SK-N-SH (cell line): ENCODE data around the gene TNFAIP8L2. TPM values are rescaled to one million over a fixed set of nuclear protein-coding genes. Genes with fewer than 3 reads are reported as not detected.

Source experiments
- CTCF ChIA-PET: fragments of 300-600, 350-600 bp; formaldehyde crosslinking; extraction: SDS; loops from one replicate; lab custom pipeline; 2021; lab: Yijun Ruan, JAX
- POLR2A ChIA-PET: fragments of 350-600 bp; sonication (Branson Sonifier 250); formaldehyde crosslinking; extraction: SDS; loops from one replicate; lab custom pipeline; 2020; ENCODE audit warnings: antibody characterized with exemption, inconsistent platforms; lab: Yijun Ruan, JAX
- DNase-seq: peaks from one replicate; pipeline ENCODE4 v3.0.0; 2012
- H2AFZ ChIP-seq: fragments of 200-600 bp; sonication (generic); 2 replicates; pipeline ENCODE4 v1.8.1; 2016; ENCODE audit warnings: antibody characterized with exemption, mild to moderate bottlenecking, low read depth
- H3F3A ChIP-seq: fragments of 200-600 bp; sonication (generic); replicated peaks from 2 replicates; pipeline ENCODE3; 2016; ENCODE audit warnings: antibody characterized with exemption, mild to moderate bottlenecking; ENCODE audit not compliant: insufficient read depth
- H3K27ac ChIP-seq, 2 experiments: fragments of 200-500 bp in 1 of 2; fragments of 200-600 bp in 1 of 2; sonication (Bioruptor generic) in 1 of 2; sonication (generic), shearing (Covaris generic) in 1 of 2; 2 replicates each; pipeline versions ENCODE4 v1.5.1 to v1.6.1; 2014 to 2016; ENCODE audit warnings: low read depth in 2 of 2, inconsistent platforms in 1 of 2, low read length in 1 of 2, mild to moderate bottlenecking in 1 of 2, mixed read lengths in 1 of 2
- H3K27me3 ChIP-seq: fragments of 200-600 bp; sonication (generic), shearing (Covaris generic); 2 replicates; pipeline ENCODE4 v1.6.1; 2016; ENCODE audit warnings: mixed run types; ENCODE audit not compliant: insufficient read depth
- H3K36me3 ChIP-seq, 2 experiments: fragments of 200-500 bp in 1 of 2; fragments of 200-600 bp in 1 of 2; sonication (Bioruptor generic) in 1 of 2; sonication (generic) in 1 of 2; replicated peaks in 1 of 2; 2 replicates each; pipeline versions ENCODE3 to v1.5.1; 2014 to 2016; ENCODE audit warnings: low read length in 1 of 2, mild to moderate bottlenecking in 1 of 2; ENCODE audit not compliant: insufficient read depth in 2 of 2, control insufficient read depth in 1 of 2
- H3K4me1 ChIP-seq, 2 experiments: fragments of 200-500 bp in 1 of 2; fragments of 200-600 bp in 1 of 2; sonication (Bioruptor generic) in 1 of 2; sonication (generic), shearing (Covaris generic) in 1 of 2; 2 replicates each; pipeline versions ENCODE4 v1.5.1 to v1.6.1; 2014 to 2016; ENCODE audit warnings: low read depth in 1 of 2, low read length in 1 of 2, mixed run types in 1 of 2; ENCODE audit not compliant: insufficient read depth in 2 of 2, control insufficient read depth in 1 of 2
- H3K4me2 ChIP-seq: fragments of 200-600 bp; sonication (generic), shearing (Covaris generic); 2 replicates; pipeline ENCODE4 v1.6.1; 2017; ENCODE audit warnings: mixed run types
- H3K4me3 ChIP-seq, 2 experiments: fragments of 200-500 bp in 1 of 2; fragments of 200-600 bp in 1 of 2; sonication (Bioruptor generic) in 1 of 2; sonication (generic), shearing (Covaris generic) in 1 of 2; 2 replicates each; pipeline versions ENCODE4 v1.5.1 to v1.8.1; 2014 to 2016; ENCODE audit warnings: low read depth in 2 of 2, inconsistent platforms in 1 of 2, low read length in 1 of 2, mild to moderate bottlenecking in 1 of 2, mixed read lengths in 1 of 2, moderate library complexity in 1 of 2
- H3K79me2 ChIP-seq: fragments of 200-600 bp; sonication (generic); 2 replicates; pipeline ENCODE4 v1.8.1; 2017; ENCODE audit warnings: mild to moderate bottlenecking; ENCODE audit not compliant: insufficient read depth
- H3K9ac ChIP-seq: fragments of 200-600 bp; sonication (generic); 2 replicates; pipeline ENCODE4 v1.6.1; 2017; ENCODE audit warnings: mixed run types
- H3K9me2 ChIP-seq: fragments of 200-600 bp; sonication (generic); 2 replicates; pipeline ENCODE4 v1.6.1; 2017; ENCODE audit warnings: mixed run types
- H3K9me3 ChIP-seq: fragments of 200-600 bp; sonication (generic); 2 replicates; pipeline ENCODE4 v1.6.1; 2017; ENCODE audit warnings: mixed run types, mild to moderate bottlenecking, moderate library complexity
- H4K20me1 ChIP-seq: fragments of 200-600 bp; sonication (generic); 2 replicates; pipeline ENCODE4 v1.6.1; 2017; ENCODE audit warnings: mild to moderate bottlenecking, mixed run types; ENCODE audit not compliant: insufficient read depth
- CHD2 ChIP-seq: fragments of 150-350 bp; IDR thresholded peaks from 2 replicates; pipeline ENCODE4 v1.6.1; 2018; ENCODE audit warnings: low read length; ENCODE audit not compliant: partially characterized antibody
- FOXM1 ChIP-seq: IDR thresholded peaks from 2 replicates; pipeline ENCODE4 v1.4.0; 2012; ENCODE audit warnings: low read depth, mild to moderate bottlenecking
- GATA2 ChIP-seq: sonication (generic); formaldehyde crosslinking; IDR thresholded peaks from 2 replicates; pipeline ENCODE4 v1.5.0; 2020; ENCODE audit warnings: mild to moderate bottlenecking, missing genetic modification reagents
- JUND ChIP-seq: IDR thresholded peaks from 2 replicates; pipeline ENCODE4 v1.4.0; 2012
- MEF2A ChIP-seq: IDR thresholded peaks from 2 replicates; pipeline ENCODE4 v1.4.0; 2012; ENCODE audit warnings: low read depth, borderline replicate concordance
- MXI1 ChIP-seq: IDR thresholded peaks from 2 replicates; pipeline ENCODE4 v1.6.1; 2012; ENCODE audit warnings: mild to moderate bottlenecking, low read depth, low read length, improper control_type of control experiment
- RCOR1 ChIP-seq: fragments of 150-350 bp; IDR thresholded peaks from 2 replicates; pipeline ENCODE4 v1.6.1; 2017; ENCODE audit warnings: antibody characterized with exemption, low read length
- RFX5 ChIP-seq: IDR thresholded peaks from 2 replicates; pipeline ENCODE4 v1.6.1; 2012; ENCODE audit warnings: mild to moderate bottlenecking, improper control_type of control experiment, low read length
- SIN3A ChIP-seq: IDR thresholded peaks from 2 replicates; pipeline ENCODE4 v1.6.1; 2012; ENCODE audit warnings: low read depth, mild to moderate bottlenecking, low read length, moderate library complexity, borderline replicate concordance
- TAF1 ChIP-seq: IDR thresholded peaks from 2 replicates; pipeline ENCODE4 v1.6.1; 2012; ENCODE audit warnings: low read depth, mild to moderate bottlenecking, low read length, moderate library complexity, borderline replicate concordance
- TCF12 ChIP-seq: IDR thresholded peaks from 2 replicates; pipeline ENCODE4 v1.4.0; 2012
- YY1 ChIP-seq: IDR thresholded peaks from 2 replicates; pipeline ENCODE4 v1.4.0; 2012; ENCODE audit warnings: low read depth, mild to moderate bottlenecking
- WGBS: methylation state at CpG from one replicate; pipeline ENCODE4 v1.1.6; 2017; ENCODE audit warnings: low lambda C conversion rate; 5-methylcytosine and 5-hydroxymethylcytosine counted together
- polyA plus RNA-seq, 3 experiments: library from polyadenylated mRNA; depleted of rRNA; stranded (reverse); fragments of >200 nt; gene quantifications; 2 replicates each; pipeline ENCODE4 v1.2.3, GENCODE V29; 2012
- TF ChIP-seq, protein P1 (sequence below): fragments of 200-600 bp; sonication (generic); IDR thresholded peaks from 2 replicates; pipeline ENCODE4 v1.6.1; 2017; ENCODE audit warnings: antibody characterized with exemption, mild to moderate bottlenecking, moderate library complexity
- TF ChIP-seq, protein P2 (sequence below): IDR thresholded peaks from 2 replicates; pipeline ENCODE4 v1.6.1; 2012; ENCODE audit warnings: mild to moderate bottlenecking, low read depth, low read length, moderate library complexity
- TF ChIP-seq, protein P3 (sequence below): fragments of 150-350 bp; IDR thresholded peaks from 2 replicates; pipeline ENCODE4 v1.6.1; 2016; ENCODE audit warnings: mild to moderate bottlenecking, low read depth, low read length
- TF ChIP-seq, protein P4 (sequence below): IDR thresholded peaks from 2 replicates; pipeline ENCODE4; 2012
- TF ChIP-seq, protein P5 (sequence below): IDR thresholded peaks from 2 replicates; pipeline ENCODE4 v1.4.0; 2012; ENCODE audit warnings: low read depth, borderline replicate concordance

TNFAIP8L2 gene
- polyA plus RNA-seq, 1 of the 3 experiments (the other 2 are of a cell fraction), result not detected

DNA sequence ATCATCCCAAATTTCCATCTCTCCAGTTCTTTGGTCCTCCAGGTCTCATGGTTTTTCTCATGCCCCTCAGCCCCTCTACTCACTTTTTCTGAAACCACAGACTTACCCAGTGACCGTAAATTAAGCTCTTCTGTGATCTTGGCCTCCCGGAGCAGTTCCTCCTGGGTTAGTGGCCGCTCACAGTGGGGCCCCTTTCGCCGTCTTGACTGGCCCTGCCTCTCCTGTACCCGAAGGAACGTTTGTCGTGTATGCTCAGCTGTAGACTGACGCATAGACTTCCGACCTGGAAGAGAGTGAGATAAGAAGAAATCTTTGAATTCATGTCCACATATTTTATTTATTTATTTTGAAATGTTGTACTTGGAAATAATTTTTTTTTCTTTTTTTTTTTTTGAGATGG, 27.8 kb downstream of the TNFAIP8L2 start:
- Histone ChIP-seq H3K9me3 (no peaks in the 10 kb centered on the region), H3K9me2 (no peaks in the 10 kb centered on the region), H3K27ac (no peak overlapping the region), H3K4me3 (no peak overlapping the region), H4K20me1 (no peaks in the 10 kb centered on the region), H3K27me3 (no peaks in the 10 kb centered on the region), H3K4me1 (peaks cover 0 to 6% of the 10 kb centered on the region in 2 experiments; a peak in 1 of 4 replicates), H3K4me2 (no peak overlapping the region), H3K9ac (no peak overlapping the region), H2AFZ (no peak overlapping the region), H3K36me3 (peaks cover 34 to 35% of the 10 kb centered on the region in 2 experiments), H3K79me2 (peaks cover 34% of the 10 kb centered on the region), H3F3A (no peaks in the 10 kb centered on the region)
- ChIA-PET POLR2A (no interaction called here), CTCF (interaction anchor here (1.4 kb wide), 1 partner anchor 84 kb away, joined by 4 read pairs; no protein-coding TSS in a partner anchor)
- DNase-seq, result no peak
- 94% methylated on average over 10 of the region's 10 CpGs for WGBS
- TF ChIP-seq, protein P1, sequence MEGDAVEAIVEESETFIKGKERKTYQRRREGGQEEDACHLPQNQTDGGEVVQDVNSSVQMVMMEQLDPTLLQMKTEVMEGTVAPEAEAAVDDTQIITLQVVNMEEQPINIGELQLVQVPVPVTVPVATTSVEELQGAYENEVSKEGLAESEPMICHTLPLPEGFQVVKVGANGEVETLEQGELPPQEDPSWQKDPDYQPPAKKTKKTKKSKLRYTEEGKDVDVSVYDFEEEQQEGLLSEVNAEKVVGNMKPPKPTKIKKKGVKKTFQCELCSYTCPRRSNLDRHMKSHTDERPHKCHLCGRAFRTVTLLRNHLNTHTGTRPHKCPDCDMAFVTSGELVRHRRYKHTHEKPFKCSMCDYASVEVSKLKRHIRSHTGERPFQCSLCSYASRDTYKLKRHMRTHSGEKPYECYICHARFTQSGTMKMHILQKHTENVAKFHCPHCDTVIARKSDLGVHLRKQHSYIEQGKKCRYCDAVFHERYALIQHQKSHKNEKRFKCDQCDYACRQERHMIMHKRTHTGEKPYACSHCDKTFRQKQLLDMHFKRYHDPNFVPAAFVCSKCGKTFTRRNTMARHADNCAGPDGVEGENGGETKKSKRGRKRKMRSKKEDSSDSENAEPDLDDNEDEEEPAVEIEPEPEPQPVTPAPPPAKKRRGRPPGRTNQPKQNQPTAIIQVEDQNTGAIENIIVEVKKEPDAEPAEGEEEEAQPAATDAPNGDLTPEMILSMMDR, result no peak
- no peak for TF ChIP-seq GATA2 (CRISPR knock-in tag)
- TF ChIP-seq, protein P2, sequence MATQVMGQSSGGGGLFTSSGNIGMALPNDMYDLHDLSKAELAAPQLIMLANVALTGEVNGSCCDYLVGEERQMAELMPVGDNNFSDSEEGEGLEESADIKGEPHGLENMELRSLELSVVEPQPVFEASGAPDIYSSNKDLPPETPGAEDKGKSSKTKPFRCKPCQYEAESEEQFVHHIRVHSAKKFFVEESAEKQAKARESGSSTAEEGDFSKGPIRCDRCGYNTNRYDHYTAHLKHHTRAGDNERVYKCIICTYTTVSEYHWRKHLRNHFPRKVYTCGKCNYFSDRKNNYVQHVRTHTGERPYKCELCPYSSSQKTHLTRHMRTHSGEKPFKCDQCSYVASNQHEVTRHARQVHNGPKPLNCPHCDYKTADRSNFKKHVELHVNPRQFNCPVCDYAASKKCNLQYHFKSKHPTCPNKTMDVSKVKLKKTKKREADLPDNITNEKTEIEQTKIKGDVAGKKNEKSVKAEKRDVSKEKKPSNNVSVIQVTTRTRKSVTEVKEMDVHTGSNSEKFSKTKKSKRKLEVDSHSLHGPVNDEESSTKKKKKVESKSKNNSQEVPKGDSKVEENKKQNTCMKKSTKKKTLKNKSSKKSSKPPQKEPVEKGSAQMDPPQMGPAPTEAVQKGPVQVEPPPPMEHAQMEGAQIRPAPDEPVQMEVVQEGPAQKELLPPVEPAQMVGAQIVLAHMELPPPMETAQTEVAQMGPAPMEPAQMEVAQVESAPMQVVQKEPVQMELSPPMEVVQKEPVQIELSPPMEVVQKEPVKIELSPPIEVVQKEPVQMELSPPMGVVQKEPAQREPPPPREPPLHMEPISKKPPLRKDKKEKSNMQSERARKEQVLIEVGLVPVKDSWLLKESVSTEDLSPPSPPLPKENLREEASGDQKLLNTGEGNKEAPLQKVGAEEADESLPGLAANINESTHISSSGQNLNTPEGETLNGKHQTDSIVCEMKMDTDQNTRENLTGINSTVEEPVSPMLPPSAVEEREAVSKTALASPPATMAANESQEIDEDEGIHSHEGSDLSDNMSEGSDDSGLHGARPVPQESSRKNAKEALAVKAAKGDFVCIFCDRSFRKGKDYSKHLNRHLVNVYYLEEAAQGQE, result no peak
- TF ChIP-seq, protein P3, sequence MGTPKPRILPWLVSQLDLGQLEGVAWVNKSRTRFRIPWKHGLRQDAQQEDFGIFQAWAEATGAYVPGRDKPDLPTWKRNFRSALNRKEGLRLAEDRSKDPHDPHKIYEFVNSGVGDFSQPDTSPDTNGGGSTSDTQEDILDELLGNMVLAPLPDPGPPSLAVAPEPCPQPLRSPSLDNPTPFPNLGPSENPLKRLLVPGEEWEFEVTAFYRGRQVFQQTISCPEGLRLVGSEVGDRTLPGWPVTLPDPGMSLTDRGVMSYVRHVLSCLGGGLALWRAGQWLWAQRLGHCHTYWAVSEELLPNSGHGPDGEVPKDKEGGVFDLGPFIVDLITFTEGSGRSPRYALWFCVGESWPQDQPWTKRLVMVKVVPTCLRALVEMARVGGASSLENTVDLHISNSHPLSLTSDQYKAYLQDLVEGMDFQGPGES, result no peak
- TF ChIP-seq YY1, result no peak
- TF ChIP-seq RCOR1, result no peak
- no peak for TF ChIP-seq FOXM1
- TF ChIP-seq CHD2, result no peak
- TF ChIP-seq TCF12, result no peak
- TF ChIP-seq, protein P4, sequence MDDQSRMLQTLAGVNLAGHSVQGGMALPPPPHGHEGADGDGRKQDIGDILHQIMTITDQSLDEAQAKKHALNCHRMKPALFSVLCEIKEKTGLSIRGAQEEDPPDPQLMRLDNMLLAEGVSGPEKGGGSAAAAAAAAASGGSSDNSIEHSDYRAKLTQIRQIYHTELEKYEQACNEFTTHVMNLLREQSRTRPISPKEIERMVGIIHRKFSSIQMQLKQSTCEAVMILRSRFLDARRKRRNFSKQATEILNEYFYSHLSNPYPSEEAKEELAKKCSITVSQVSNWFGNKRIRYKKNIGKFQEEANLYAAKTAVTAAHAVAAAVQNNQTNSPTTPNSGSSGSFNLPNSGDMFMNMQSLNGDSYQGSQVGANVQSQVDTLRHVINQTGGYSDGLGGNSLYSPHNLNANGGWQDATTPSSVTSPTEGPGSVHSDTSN, result no peak
- no peak for TF ChIP-seq MEF2A
- no peak for TF ChIP-seq RFX5
- TF ChIP-seq TAF1, result no peak
- TF ChIP-seq JUND, result no peak
- no peak for TF ChIP-seq MXI1
- TF ChIP-seq, protein P5, sequence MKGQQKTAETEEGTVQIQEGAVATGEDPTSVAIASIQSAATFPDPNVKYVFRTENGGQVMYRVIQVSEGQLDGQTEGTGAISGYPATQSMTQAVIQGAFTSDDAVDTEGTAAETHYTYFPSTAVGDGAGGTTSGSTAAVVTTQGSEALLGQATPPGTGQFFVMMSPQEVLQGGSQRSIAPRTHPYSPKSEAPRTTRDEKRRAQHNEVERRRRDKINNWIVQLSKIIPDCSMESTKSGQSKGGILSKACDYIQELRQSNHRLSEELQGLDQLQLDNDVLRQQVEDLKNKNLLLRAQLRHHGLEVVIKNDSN, result no peak
- TF ChIP-seq SIN3A, result no peak
